Thymus (tissue), 11 donors: ENCODE results near the gene DCP1A. TPM values are rescaled to one million over a fixed set of nuclear protein-coding genes. Genes with fewer than 3 reads are reported as not detected.
"Not testable (repeated sequence)": the region's sequence is repeated elsewhere in the genome, so short reads cannot be mapped to it uniquely, and the experiment has no call there.

Experiments used
- DNase-seq, 9 donors: peaks; one replicate each; pipeline ENCODE4 v3.0.0-alpha.2; 2013; ENCODE audit warnings: low spot score in 9 of 9, low read depth in 6 of 9, missing footprints in 1 of 9
- H3K27ac ChIP-seq, 2 donors: one replicate each; pipeline ENCODE4 v1.5.1; 2013; ENCODE audit warnings: control low read depth in 1 of 2, low read depth in 1 of 2, low read length in 1 of 2, mild to moderate bottlenecking in 1 of 2, moderate library complexity in 1 of 2
- H3K27me3 ChIP-seq, 2 donors: one replicate each; pipeline ENCODE4 v1.5.1; 2013; ENCODE audit warnings: low read length in 1 of 2; ENCODE audit not compliant: control insufficient read depth in 2 of 2, insufficient read depth in 1 of 2
- H3K36me3 ChIP-seq, 2 donors: one replicate each; pipeline ENCODE4 v1.5.1; 2013; ENCODE audit warnings: low read length in 1 of 2, mild to moderate bottlenecking in 1 of 2, moderate library complexity in 1 of 2; ENCODE audit not compliant: control insufficient read depth in 2 of 2, insufficient read depth in 2 of 2
- H3K4me1 ChIP-seq, 2 donors: one replicate each; pipeline ENCODE4 v1.5.1; 2013; ENCODE audit warnings: low read length in 2 of 2; ENCODE audit not compliant: control insufficient read depth in 2 of 2, insufficient read depth in 2 of 2
- H3K4me3 ChIP-seq, 2 donors: one replicate each; pipeline ENCODE4 v1.5.1; 2013; ENCODE audit warnings: low read length in 2 of 2, control low read depth in 1 of 2, mild to moderate bottlenecking in 1 of 2
- H3K9me3 ChIP-seq, 2 donors: one replicate each; pipeline ENCODE4 v1.5.1; 2013; ENCODE audit warnings: low read length in 1 of 2, mild to moderate bottlenecking in 1 of 2; ENCODE audit not compliant: control insufficient read depth in 2 of 2, insufficient read depth in 1 of 2
- WGBS: extraction: QIAGEN DNeasy Blood & Tissue Kit; methylation state at CpG from one replicate; pipeline ENCODE4 v1.1.7; 2013; 5-methylcytosine and 5-hydroxymethylcytosine counted together
- polyA plus RNA-seq: library from polyadenylated mRNA; stranded (reverse); fragments of 200-250 nt; gene quantifications from one replicate; pipeline ENCODE4 v1.2.3, GENCODE V29; 2013
- total RNA-seq: library from RNA; stranded (reverse); fragments of 120-200 nt; gene quantifications from one replicate; pipeline ENCODE4 v1.2.4, GENCODE V29; 2013
- donor health status: healthy.

The DCP1A gene
- total and polyA plus RNA-seq, 2 donors = 8.9 to 12.3 TPM

DNA sequence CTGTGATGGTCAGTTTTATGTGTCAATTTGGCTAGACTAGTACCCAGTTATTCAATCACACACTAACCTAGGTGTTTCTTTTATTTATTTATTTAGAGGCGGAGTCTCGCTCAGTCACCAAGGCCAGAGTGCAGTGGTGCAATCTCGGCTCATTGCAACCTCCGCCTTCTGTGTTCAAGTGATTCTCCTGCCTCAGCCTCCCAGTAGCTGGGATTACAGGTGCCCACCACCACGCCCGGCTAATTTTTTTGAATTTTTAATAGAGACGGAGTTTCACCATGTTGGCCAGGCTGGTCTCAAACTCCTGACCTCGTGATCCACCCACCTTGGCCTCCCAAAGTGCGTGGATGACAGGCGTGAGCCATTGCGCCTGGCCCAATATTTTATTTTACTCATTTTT lies 78.2 kb downstream of the DCP1A start:
- H3K27ac ChIP-seq, H3K27me3 ChIP-seq, H3K4me3 ChIP-seq, H3K9me3 ChIP-seq, DNase-seq, H3K36me3 ChIP-seq: not testable (repeated sequence)
- H3K4me1 ChIP-seq = peaks cover 0 to 25% of the 10 kb centered on the region in 2 donors
- WGBS = 99% methylated on average over 11 of the region's 11 CpGs

- no peaks in the 10 kb centered on the region for H3K27me3 ChIP-seq
- no peak overlapping the region for H3K27ac ChIP-seq
- no peak overlapping the region for H3K4me3 ChIP-seq
- DNase-seq = no peak
- H3K9me3 ChIP-seq = no peaks in the 10 kb centered on the region
- H3K36me3 ChIP-seq = no peaks in the 10 kb centered on the region
- peaks cover 0 to 11% of the 10 kb centered on the region in 2 donors for H3K4me1 ChIP-seq
Measured at GRCh38 chr3:53267766-53268165, 79.6 kb downstream of the DCP1A start.

DNA sequence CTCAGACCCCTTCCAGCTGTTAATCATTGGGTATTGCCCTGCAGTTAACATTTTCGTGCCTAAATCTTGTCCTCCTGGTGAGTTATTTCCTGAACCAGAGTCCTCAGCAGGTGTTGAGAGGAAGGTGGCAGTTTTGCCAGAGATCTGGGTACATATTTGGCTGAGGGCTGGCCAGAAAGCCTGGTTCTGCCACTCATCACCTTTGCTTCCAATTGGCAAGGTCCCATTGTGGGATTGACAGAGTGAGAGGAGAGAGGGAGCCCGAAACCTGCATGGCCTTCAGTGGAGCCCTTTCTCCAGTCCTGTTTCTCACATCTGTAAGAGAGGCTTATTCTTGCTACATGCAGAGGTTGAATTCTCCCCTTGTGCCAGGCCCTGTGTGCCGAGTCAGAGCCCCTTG lies 82.6 kb downstream of the DCP1A start:
- H3K27me3 ChIP-seq = no peaks in the 10 kb centered on the region
- no peak overlapping the region for H3K27ac ChIP-seq
- DNase-seq = no peak
- no peaks in the 10 kb centered on the region for H3K36me3 ChIP-seq
- peaks cover 0 to 3% of the 10 kb centered on the region in 2 donors for H3K4me1 ChIP-seq
- no peak overlapping the region for H3K4me3 ChIP-seq
- 72% methylated on average over 3 of the region's 3 CpGs for WGBS
- H3K9me3 ChIP-seq = no peaks in the 10 kb centered on the region

GRCh38 chr3:53263907-53264306 lies 83.4 kb downstream of the DCP1A start:
- Histone ChIP-seq H3K9me3 (no peaks in the 10 kb centered on the region), H3K27me3 (no peaks in the 10 kb centered on the region), H3K27ac (no peak overlapping the region), H3K4me3 (no peak overlapping the region), H3K36me3 (no peaks in the 10 kb centered on the region), H3K4me1 (peaks cover 0 to 8% of the 10 kb centered on the region in 2 donors)
- WGBS = 97% methylated on average over 4 of the region's 4 CpGs
- DNase-seq = no peak

DNA sequence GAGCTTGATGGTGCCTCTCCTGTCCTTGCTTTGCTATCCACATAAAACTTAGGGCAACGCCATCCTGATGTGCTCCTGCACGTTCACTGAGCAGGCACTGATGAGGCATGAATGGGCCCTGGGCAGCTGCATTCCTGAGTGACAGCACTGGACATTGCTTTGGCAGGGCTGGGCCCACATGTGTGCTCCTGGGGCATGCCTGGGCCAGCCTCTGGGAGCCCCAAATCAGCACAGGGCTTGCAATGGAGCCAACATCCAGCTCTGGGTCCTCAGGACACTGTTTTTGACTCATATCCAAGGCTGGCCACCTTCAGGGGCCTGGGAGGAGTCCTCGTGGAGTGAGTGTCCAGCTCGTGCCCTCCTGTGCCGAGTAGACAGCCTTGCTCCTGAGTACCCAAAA lies 85.6 kb downstream of the DCP1A start:
- Histone ChIP-seq H3K4me3 (no peak overlapping the region), H3K4me1 (peaks cover 0 to 9% of the 10 kb centered on the region in 2 donors), H3K27ac (no peak overlapping the region), H3K36me3 (no peaks in the 10 kb centered on the region), H3K27me3 (no peaks in the 10 kb centered on the region), H3K9me3 (no peaks in the 10 kb centered on the region)
- 94% methylated on average over 5 of the region's 5 CpGs for WGBS
- no peak for DNase-seq

DNA sequence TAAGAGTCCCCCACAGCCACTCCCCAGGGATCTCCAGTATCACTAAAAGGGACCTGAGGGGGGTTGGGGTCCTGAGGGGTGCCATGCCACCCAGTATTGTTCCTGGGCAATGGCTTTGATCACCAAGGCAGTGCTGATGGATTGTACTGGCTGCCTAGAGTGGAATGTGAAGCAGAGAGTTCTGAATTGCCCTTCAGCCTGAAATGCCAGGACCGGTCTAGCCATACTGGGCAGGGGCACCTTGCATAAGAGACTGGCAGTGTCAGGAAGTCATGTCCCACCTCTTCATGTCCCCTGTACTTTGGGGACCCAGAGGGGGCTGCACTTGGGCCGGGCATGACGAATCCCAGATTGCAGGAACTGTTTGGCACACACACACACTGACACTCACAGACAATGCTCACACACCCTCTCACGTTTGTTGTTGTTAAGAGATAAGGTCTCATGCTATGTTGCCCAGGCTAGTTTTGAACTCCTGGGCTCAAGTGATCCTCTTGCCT lies 87.0 kb downstream of the DCP1A start:
- Histone ChIP-seq H3K4me1 (peaks cover 0 to 14% of the 10 kb centered on the region in 2 donors), H3K27ac (no peak overlapping the region), H3K36me3 (no peaks in the 10 kb centered on the region), H3K27me3 (no peaks in the 10 kb centered on the region), H3K9me3 (no peaks in the 10 kb centered on the region), H3K4me3 (no peak overlapping the region)
- WGBS = 97% methylated on average over 4 of the region's 4 CpGs
- no peak for DNase-seq

GRCh38 chr3:53259427-53260259 lies 87.7 kb downstream of the DCP1A start:
- Histone ChIP-seq H3K36me3 (no peaks in the 10 kb centered on the region), H3K27ac (no peak overlapping the region), H3K4me3 (no peak overlapping the region), H3K27me3 (no peaks in the 10 kb centered on the region), H3K4me1 (peaks cover 1 to 16% of the 10 kb centered on the region in 2 donors), H3K9me3 (no peaks in the 10 kb centered on the region)
- 95% methylated on average over 9 of the region's 9 CpGs for WGBS
- no peak for DNase-seq

DNA sequence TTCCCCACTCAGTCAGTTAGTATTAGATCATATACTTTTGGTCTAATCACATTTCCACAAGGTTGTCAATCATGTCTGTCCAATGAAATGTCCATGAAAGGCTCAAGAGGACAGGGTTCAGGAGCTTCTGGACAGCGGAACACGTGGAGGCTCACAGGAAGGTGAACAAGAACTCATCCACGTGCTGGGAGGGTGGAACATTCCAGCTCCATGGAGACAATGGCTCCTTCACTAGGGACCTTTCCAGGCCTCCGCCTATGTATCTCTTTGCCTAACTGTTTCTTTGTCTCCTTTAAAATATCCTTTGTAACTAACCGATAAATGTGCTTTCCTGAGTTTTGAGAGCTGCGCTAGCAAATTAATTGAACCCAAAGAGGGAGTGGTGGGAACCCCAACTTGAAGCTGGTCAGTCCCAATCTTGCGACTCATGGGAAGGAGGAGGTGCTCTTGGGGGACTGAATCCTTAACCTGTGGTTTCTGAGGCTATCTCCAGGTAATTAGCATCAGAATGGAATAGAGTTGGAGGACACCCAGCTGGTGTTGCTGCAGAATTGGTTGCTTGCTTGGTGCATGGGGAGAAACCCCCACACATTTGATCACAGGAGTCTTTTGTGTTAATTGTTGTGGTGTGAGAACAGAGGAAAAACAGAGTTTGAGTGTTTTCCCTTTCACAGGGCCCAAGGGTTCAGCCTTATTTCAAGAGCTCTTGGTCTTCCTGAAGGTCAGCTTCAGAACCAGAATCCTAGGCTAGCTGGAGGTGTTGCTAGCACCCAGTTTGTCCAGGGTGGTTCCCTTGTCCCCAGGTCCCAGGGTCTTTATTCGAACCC lies 88.5 kb downstream of the DCP1A start:
- Histone ChIP-seq H3K4me1 (peaks cover 9 to 25% of the 10 kb centered on the region in 2 donors), H3K27ac (no peak overlapping the region), H3K27me3 (no peaks in the 10 kb centered on the region), H3K36me3 (no peaks in the 10 kb centered on the region), H3K4me3 (no peak overlapping the region), H3K9me3 (no peaks in the 10 kb centered on the region)
- no peak for DNase-seq
- WGBS = 95% methylated on average over 8 of the region's 8 CpGs

DNA sequence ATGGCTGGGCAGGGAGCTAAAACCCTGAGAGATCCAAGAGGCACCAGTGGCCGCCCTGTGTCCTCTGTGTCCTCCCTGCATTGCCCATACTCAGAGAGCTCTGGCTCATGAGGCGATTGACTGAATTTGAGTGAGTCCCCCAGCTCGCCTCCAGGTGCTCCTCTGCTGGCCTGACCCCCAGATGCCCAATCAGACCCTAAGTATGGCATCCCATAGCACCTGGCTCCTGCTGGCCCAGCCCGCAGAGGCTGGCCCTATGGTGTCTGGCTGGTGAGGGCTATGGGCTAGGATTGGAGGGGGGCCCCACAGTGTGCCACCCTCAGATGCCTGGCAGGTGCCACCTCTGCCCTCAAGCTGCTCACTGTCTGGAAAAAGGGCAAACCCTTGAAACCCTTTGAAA lies 89.9 kb downstream of the DCP1A start:
- Histone ChIP-seq H3K4me3 (no peak overlapping the region), H3K27me3 (no peaks in the 10 kb centered on the region), H3K4me1 (peaks cover 21 to 38% of the 10 kb centered on the region in 2 donors), H3K36me3 (no peaks in the 10 kb centered on the region), H3K9me3 (no peaks in the 10 kb centered on the region), H3K27ac (no peak overlapping the region)
- WGBS = 99% methylated on average over 4 of the region's 4 CpGs
- DNase-seq = no peak
